ENCODE data around the gene RNF151.

Gene RNF151

GRCh38 chr16:1940273-1941161, 26.1 kb upstream of the RNF151 start:
- no peaks in the 10 kb centered on the region for H3F3A ChIP-seq (ENCODE audit: low read depth)
- no peak overlapping the region for H3K4me3 ChIP-seq (ENCODE audit: low read length, poor library complexity, severe bottlenecking)
- peaks cover 5% of the 10 kb centered on the region for H3K4me1 ChIP-seq (ENCODE audit: insufficient read depth, low read length, poor library complexity, severe bottlenecking)
- peaks cover 11% of the 10 kb centered on the region; the same call in 1 of the 2 replicates for H3K79me2 ChIP-seq (ENCODE audit: insufficient read depth, low read length)
- no peaks in the 10 kb centered on the region for H3K9me3 ChIP-seq (ENCODE audit: insufficient read depth, low read depth, low read length)
- H3K9me2 ChIP-seq (replicated peaks; ENCODE audit: low read depth, low read length) = no peaks in the 10 kb centered on the region
- no peak overlapping the region for H2AFZ ChIP-seq (ENCODE audit: low read length)
- H4K20me1 ChIP-seq (ENCODE audit: insufficient read depth, low read length, poor library complexity, severe bottlenecking) = no peaks in the 10 kb centered on the region
- TF ChIP-seq EZH2phosphoT487 (IDR thresholded peaks at IDR 0.05; ENCODE audit: borderline replicate concordance) = no peak
- no peak for TF ChIP-seq CTCF (conservative IDR thresholded peaks at IDR 0.05; ENCODE audit: low read length)
- no peaks in the 10 kb centered on the region for H3K36me3 ChIP-seq (ENCODE audit: insufficient read depth, low read length)
- H3K4me2 ChIP-seq (ENCODE audit: low read depth, low read length, poor library complexity, severe bottlenecking) = no peak overlapping the region
- H3K9ac ChIP-seq (ENCODE audit: low read depth, low read length, poor library complexity, severe bottlenecking) = no peak overlapping the region
- no peaks in the 10 kb centered on the region for H3K27me3 ChIP-seq (ENCODE audit: insufficient read depth, low read length, poor library complexity, severe bottlenecking)

DNA sequence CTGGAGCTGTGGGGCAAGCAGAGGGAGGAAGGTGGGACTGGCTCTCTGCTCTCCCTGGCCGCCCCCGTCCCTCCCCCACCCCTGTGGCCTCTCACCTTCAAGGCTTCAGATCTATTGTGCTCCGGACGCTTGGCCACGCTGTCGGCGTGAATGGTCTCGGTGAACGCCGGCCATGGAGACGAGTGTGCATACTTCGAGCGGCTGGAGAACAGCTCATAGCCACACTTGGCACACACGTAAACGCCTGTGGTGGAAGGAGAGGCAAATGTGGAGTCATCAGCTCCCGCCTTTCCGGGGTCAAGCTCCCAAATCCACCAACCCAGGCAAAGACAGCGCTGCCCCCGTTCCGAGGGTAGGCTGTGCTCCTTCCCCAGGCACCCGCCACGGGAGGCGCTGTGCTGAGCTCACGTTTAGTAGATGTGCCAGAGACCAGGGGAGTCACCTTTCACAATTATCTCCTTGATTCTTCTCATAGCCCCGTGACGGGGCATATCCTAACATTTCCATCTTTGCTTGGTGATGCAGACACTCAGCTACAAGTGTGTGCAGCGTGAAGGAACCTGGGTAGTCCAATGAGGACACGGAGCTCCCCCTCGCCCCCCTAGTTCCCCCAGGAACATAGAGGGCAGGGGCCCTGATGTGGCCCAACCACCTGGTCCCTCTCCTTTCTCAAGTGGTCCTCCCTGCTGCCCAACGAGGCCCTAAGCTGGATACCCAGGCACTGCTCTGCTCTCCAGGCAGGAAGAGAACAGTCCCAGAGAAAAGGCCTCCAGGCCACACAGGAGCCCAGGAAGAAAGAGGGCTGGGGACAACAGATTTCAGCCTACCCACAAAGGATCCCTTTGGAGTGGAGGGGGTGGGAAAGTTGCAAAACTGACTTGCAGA, 25.3 kb upstream of the RNF151 start:
- H3K4me3 ChIP-seq (ENCODE audit: low read length, poor library complexity, severe bottlenecking) = peak overlapping the region; percentile 85
- H3K9ac ChIP-seq (ENCODE audit: low read depth, low read length, poor library complexity, severe bottlenecking) = peak overlapping the region; percentile 87
- no peaks in the 10 kb centered on the region for H3K9me3 ChIP-seq (ENCODE audit: insufficient read depth, low read depth, low read length)
- no peaks in the 10 kb centered on the region for H3K9me2 ChIP-seq (replicated peaks; ENCODE audit: low read depth, low read length)
- H3K4me1 ChIP-seq (ENCODE audit: insufficient read depth, low read length, poor library complexity, severe bottlenecking) = peaks cover 5% of the 10 kb centered on the region
- no peak overlapping the region for H2AFZ ChIP-seq (ENCODE audit: low read length)
- H3K36me3 ChIP-seq (ENCODE audit: insufficient read depth, low read length) = no peaks in the 10 kb centered on the region
- peak overlapping the region; percentile 79 for H3K4me2 ChIP-seq (ENCODE audit: low read depth, low read length, poor library complexity, severe bottlenecking)
- TF ChIP-seq CTCF (conservative IDR thresholded peaks at IDR 0.05; ENCODE audit: low read length) (no peak), EZH2phosphoT487 (IDR thresholded peaks at IDR 0.05; ENCODE audit: borderline replicate concordance) (no peak)
- H4K20me1 ChIP-seq (ENCODE audit: insufficient read depth, low read length, poor library complexity, severe bottlenecking) = no peaks in the 10 kb centered on the region
- no peaks in the 10 kb centered on the region for H3K27me3 ChIP-seq (ENCODE audit: insufficient read depth, low read length, poor library complexity, severe bottlenecking)
- no peaks in the 10 kb centered on the region for H3F3A ChIP-seq (ENCODE audit: low read depth)
- H3K79me2 ChIP-seq (ENCODE audit: insufficient read depth, low read length) = peaks cover 11% of the 10 kb centered on the region; the same call in 1 of the 2 replicates

- H3K9ac ChIP-seq (ENCODE audit: low read depth, low read length, poor library complexity, severe bottlenecking) = peak overlapping the region; percentile 87
- peak overlapping the region; percentile 85 for H3K4me3 ChIP-seq (ENCODE audit: low read length, poor library complexity, severe bottlenecking)
- no peaks in the 10 kb centered on the region for H3K9me2 ChIP-seq (replicated peaks; ENCODE audit: low read depth, low read length)
- H3K4me1 ChIP-seq (ENCODE audit: insufficient read depth, low read length, poor library complexity, severe bottlenecking) = peaks cover 5% of the 10 kb centered on the region
- H3K9me3 ChIP-seq (ENCODE audit: insufficient read depth, low read depth, low read length) = no peaks in the 10 kb centered on the region
- no peaks in the 10 kb centered on the region for H4K20me1 ChIP-seq (ENCODE audit: insufficient read depth, low read length, poor library complexity, severe bottlenecking)
- no peaks in the 10 kb centered on the region for H3F3A ChIP-seq (ENCODE audit: low read depth)
- no peaks in the 10 kb centered on the region for H3K36me3 ChIP-seq (ENCODE audit: insufficient read depth, low read length)
- H3K27me3 ChIP-seq (ENCODE audit: insufficient read depth, low read length, poor library complexity, severe bottlenecking) = no peaks in the 10 kb centered on the region
- no peak for TF ChIP-seq CTCF (conservative IDR thresholded peaks at IDR 0.05; ENCODE audit: low read length)
- TF ChIP-seq EZH2phosphoT487 (IDR thresholded peaks at IDR 0.05; ENCODE audit: borderline replicate concordance) = no peak
- peak overlapping the region; percentile 79 for H3K4me2 ChIP-seq (ENCODE audit: low read depth, low read length, poor library complexity, severe bottlenecking)
- peaks cover 11% of the 10 kb centered on the region; the same call in 1 of the 2 replicates for H3K79me2 ChIP-seq (ENCODE audit: insufficient read depth, low read length)
- peak overlapping the region; percentile 81; the same call in 1 of the 2 replicates for H2AFZ ChIP-seq (ENCODE audit: low read length)
These were observed 24.4 kb upstream of the RNF151 start for GRCh38 chr16:1942047-1942809.
